GM19372 (cell line): ENCODE measurements around the gene MAP7.
"Not testable (repeated sequence)": the region's sequence is repeated elsewhere in the genome, so short reads cannot be mapped to it uniquely, and the experiment has no call there.

Experiments
- ATAC-seq: cut with Tn5 transposase; IDR thresholded peaks from one replicate; pipeline ENCODE4 v1.9.1; 2021; ENCODE audit warnings: mild to moderate bottlenecking, low read depth, moderate library complexity; ENCODE audit not compliant: unreplicated experiment

The MAP7 gene

DNA sequence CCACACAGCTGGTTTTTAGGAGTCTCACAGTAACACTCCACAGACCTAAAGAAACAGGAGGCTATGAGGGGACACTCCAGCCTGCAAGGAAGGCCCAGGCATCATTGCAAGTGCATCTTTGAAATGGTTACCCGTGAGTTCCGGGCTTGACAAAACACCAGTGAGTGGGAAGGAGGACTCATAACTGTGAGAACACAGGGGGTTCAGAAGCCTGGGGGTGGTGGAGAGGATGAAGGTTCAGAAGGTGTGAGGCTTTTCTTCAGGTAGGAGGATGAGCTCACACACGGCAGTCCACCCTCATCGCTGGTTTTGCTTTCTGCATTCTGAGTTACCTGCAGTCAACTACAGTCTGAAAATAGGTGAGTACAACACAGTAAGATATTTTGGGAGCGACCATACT, 39.9 kb downstream of the MAP7 start:
- no peak for ATAC-seq

DNA sequence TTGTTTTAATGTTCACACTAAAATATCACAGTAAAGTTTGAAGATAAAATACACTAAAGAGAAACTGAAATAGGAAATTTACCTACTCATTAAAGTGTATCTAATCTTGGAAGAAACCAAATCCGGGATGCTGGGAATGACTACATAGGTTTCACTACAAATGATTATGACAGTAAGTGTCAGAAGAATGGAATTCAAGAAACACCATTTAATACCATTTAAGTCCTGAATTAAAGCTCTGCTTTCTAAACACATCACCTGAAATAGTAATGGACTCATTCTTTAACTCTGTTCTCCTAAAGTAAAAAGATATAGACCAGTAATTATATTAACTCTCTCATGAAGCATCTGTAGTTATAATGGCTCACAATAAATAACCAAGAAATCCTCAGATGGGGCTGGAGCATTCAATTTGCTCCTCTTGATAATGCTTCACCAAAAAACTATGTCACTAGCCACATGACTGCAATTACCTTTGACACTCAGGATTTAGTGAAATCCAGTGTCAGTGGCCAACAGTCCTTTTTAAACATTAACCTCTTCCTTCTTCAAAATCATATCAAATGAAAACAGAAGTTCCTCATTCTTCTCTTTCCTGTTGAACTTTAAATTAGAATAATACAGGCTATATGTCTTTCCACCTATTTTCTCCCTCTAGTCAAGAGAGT, 41.4 kb downstream of the MAP7 start:
- ATAC-seq = no peak

DNA sequence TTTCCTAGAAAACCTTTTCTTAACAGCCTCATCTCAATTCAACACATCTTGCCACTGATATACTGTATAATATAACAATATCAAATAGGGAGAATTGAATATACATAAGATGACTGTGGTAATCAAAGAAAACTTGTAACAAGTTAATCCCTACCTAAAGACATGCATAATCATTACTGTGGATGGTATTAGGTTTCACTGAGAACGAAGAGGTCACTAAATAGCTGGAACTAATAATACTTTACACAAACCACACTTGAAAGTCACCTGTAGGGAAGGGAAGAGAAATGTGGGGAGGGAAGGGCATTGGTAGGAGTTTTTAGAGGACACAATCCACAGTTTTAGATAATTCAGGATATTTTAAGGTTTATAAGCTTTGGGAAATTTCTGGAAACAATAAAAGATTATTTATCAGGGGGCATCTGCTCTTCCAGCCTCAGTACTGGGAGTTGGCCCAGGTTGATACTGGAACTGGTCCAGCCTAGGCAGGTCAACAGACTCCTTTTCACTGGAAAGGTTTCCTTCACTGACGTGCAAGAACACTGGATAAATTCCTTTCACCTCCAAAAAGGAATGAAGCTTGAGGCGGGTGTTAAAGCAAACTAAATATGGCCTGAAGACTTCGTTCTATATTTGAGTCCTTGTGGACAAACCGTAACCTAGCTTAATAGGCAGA, 44.0 kb downstream of the MAP7 start:
- ATAC-seq = no peak

DNA sequence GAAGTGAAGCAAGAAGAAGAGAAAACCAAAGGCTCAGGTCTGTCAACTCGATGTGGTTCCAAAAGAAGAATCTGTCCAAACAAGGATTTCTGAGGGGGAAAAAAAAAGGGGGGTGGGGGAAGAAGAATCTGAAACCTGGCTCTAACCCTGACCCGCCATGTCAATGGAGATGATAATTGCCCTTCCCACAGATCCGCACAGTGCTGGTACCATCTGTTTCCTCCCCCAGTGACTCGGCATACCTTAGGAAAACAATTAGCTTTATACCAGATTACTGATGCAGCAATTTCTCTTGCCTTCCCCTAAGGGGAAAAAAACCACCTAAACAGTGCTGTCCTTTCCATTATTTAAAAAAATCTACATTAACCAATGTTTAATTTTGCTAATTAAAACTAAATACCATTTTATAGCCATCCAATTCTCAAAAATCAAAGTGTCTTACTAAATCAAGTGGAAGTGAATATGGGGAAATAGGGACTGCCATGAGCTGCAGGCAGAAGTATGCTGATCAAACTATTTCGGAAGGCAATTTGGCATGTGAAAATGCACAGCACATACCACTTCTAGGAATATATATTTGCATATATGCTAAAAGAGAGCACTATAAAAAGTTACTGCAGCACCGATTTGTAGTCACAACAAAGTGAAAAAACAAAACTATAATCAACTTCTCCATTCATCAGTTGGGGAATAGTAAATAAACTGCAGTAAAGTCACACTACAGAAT, 46.8 kb downstream of the MAP7 start:
- no peak for ATAC-seq

DNA sequence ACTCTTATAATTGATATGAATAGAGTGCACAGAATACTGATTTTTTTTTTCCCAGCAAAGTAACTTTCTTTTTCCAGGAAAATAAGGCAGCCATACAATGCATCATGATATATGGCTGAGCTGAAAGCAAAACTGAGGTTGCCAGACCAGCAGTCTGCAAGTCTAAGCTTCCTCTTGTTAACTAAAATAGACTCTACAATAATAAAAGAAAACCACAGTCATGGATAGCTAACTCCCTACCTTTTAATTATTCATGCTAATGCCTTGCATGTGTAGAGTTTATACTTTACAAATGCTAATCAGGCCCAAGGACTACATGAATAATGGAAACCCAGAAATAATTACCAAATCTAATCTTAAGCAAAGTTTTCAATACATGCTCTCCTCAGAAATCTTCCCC, 47.4 kb downstream of the MAP7 start:
- no peak for ATAC-seq

DNA sequence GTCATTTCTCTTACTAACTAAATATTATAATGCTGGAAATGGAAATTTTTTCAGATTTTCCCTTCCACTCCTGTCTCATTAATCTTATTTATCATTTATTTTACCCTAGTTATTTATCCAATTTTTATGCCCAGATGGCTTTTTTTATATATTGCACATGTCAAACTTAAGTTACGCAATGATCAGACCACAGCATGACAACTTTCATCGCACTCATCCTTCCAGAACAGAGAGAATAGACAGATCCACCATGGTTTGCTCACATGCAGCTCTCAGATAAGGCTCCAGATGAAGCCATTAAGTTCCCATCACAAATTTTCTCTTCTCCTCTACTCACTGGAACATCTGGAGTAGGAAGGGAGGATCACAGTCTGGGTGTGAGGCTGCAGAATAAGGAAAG, 48.7 kb downstream of the MAP7 start:
- ATAC-seq = no peak

DNA sequence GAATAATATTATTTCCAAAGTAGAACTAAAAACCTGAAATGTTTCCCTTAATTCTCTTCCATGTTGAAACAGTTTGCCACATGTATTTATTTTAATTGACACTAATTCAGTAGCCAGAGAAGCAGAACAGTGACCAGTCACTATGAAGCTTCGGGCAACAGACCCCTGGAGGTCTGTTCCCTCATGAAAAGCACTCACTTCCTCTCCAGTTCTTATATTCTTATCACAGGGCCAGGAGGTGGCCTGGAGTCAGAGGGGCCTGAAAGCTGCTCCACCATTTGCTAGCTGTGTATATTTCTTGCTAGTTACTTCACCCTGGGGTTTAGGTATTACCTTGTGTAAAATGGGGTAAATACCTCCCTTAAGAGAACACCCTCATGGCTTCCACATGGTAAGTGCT, 49.1 kb downstream of the MAP7 start:
- no peak for ATAC-seq

DNA sequence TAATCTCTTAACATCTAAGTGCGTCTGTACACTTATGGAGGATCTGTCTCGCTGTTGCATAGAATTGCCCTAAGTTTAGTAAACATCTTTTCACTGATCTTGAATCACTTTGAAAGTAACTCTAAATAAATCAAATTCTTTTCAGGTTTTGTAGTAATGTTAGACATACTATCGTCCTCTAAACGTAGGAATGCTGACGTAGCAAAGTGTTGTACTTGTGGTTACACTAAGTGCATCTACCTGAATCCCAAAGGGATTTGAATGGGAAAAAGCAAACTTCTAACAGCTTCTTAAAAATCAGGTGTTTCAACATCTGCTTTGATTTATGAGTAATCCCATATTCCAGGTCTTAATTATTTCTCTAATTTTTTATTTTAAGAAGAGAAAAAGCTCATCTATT, 49.8 kb downstream of the MAP7 start:
- ATAC-seq = no peak

DNA sequence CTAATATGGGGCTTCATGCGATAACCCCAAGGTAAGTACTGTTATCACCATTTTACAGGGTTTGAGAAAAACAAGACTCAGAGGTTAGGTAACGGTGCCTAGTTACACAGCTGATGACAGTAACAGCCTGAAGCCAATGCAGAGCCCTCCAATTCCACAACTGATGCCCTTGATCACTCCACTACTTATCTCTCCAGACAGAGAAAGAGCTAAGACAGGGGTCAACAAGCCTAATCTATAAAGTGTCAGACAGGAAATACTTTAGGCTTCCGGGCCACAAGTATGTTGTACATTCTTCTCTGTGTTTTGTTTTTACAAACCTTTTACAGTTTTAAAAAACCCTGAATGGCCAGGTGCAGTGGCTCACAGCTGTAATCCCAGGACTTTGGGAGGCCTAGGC, 50.9 kb downstream of the MAP7 start:
- ATAC-seq = no peak

DNA sequence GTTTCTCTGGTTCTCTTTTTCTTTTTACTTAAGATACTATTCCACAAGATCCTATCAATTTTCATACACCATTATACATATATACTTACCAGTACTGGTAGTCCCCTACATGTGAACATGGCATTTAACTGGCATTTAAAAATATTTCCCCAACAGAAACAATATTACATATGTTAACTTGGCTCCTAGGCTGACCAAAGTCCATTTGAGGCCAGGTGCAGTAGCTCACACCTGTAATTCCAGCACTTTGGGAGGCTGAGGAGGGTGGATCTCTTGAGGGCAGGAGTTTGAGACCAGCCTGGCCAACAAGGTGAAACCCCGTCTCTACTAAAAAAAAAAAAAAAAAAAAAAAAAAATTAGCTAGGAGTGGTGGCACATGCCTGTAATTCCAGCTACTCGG, 53.8 kb downstream of the MAP7 start:
- not testable (repeated sequence) for ATAC-seq

DNA sequence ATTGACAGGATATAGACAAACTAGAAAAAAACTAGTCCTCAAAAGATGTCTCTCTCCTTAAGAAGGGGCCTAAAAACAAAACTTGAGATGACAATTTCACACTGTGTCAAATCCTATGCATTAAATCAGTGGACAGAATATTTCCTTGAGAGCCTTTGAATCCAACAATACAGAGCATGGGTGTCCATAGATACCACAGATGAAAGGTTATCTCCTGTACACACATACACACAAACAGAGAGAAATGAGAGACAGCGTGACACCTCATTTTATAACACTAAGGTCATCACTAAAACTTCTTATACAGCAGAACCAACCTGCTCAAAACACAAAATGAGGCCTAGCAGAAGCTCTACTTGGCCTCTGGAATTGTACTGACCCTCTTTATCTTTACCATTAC, 55.5 kb downstream of the MAP7 start:
- no peak for ATAC-seq

DNA sequence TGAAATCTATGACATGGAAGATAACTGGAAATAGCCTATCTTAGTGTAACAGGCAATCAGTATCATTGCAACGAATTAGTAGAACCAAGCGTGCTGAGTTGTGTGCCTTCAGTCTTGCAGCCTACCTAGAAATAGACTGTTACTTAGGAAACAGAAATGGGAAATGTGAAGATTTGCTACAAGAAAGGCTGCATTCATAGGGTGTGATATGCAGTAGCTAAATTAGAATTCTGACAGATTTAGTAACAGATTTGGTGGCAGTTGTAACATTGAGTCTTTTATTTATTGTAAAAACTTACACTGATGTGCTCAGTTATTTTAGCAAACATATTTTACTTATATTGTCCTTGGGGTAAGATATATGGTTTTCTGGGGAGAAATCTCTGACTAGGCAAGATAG, 56.2 kb downstream of the MAP7 start:
- ATAC-seq = no peak

DNA sequence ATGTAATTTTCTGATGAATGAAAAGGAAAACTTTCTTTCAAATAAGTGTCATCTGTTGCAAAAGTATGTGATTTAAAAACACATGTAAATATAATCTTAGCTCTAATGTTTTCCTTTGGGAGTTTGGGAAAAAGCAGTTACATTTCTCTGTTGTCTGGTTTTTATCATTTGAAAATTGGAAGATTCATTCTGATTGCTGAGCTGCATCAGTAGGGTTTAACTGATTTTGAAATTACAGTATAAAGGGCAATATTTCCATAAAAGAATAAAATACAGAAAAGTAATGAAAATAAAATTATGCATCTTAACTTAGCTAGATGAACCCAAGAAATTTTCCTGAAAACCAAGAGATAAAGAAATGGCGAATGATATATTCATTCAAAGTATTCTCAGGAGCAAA, 57.8 kb downstream of the MAP7 start:
- ATAC-seq = no peak

DNA sequence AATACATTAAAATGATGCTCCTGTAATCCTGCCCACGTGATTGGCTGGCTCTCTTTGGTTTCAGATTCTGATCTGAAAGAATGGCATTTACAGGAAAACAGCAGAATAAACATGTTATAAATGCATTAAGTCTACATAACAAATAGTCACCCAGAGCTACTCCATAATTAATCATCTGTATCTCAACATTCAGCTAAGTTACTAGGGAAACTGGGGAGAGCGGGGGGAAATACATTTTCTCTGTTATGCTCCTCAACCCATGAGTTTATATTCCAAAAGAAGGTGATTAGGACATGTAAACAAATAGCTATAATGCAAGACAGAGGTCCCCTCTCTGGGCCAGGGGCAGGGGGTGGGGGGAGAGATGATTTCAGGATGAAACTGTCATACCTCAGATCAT, 58.5 kb downstream of the MAP7 start:
- ATAC-seq = no peak

DNA sequence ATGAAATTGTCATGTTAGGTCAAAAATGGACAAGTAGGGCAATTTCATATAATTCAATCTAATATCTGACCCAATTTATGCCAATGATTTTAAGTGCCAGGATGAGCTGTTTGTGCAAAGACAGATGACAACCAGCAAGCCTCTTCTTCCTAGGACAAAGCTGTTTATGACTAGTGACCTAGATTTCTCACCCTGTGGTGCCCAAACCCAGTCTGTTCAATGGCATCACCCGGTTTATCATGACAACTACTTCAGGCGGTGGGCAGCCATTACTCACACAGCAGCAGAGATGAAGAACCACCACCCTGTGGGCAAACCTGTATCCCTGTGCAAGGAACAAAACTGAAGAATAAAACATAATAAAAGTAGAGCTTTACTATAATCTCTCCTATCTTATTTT, 59.0 kb downstream of the MAP7 start:
- ATAC-seq = no peak

DNA sequence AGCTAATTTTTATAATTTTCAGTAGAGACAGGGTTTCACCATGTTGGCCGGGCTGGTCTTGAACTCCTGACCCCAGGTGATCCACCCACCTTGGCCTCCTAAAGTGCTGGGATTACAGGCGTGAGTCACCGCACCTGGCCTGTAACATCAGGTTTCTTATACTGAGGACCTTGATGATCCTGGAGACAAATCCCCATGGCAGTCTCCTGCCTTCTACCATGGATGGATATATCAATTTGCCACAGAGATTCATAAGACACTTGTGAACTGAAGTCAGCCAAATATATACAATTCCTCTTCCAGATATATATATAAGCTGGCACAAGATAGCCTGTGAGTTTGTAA, 60.6 kb downstream of the MAP7 start:
- not testable (repeated sequence) for ATAC-seq

DNA sequence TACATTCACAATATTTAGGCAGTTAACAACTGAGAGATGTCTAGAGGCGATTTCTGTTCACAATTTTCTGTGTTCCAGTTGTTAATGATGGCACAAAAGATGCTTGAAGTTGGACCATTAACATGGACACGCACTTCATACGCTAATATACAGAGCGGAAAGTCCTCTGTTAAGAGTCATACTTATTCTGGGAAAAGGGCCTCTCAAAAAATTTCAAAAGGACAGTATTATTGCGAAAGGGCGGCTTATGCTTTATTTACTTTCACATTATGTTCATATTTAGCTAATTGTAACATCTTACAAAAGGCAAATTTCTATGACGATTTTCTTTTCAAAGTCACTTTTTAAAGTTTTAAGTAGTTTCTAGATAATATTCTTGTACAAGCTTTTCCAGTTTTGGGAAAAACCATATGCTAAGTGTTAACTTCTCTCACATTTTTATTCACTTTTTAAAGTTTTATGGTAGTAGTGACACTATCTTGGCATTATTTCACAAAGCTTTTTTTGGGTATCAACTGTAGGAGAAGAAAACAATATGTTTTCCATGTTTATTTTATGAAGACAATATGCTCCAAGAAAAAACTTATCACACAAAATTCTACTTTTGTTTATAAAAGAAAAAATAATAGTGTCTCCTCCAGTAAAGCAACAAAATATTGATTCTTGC, 62.3 kb downstream of the MAP7 start:
- ATAC-seq = no peak

DNA sequence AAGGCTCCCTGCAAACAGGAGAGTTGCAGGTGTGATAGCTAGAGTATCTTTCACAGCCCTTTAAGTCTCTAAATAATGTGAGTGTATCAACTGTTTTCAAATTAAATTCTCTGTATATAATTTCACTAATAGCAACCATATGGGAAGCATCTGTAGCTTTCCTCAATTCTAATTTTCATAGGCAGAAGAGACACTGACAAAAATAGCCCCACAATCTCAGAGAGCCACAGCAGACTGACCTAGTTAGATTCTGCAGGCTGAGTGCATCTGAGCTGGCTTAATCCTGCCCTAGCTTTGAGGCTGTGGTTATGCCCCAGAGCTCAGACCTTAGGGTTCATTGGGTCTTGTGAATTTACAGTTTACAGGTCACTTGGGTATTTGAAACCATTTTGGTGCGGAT, 63.9 kb downstream of the MAP7 start:
- no peak for ATAC-seq

DNA sequence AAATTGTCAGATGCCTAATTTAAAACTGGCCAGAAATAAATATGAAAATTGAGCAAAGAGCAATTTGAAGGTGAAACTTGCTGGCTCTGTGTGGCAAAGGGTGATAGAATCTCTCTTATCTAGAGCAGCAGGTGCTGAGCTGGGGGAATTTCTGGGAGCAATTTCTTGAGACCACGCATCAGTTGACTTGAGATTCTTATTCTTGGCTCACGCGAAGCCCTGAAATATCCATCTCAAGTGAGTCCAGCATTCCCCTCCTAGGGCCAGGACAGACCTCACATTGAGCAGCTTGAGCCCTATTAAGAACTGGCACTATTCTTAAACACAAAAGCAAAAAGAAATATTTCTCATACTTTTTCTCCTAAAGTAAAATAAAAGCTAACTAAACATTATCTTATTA, 66.3 kb downstream of the MAP7 start:
- no peak for ATAC-seq

DNA sequence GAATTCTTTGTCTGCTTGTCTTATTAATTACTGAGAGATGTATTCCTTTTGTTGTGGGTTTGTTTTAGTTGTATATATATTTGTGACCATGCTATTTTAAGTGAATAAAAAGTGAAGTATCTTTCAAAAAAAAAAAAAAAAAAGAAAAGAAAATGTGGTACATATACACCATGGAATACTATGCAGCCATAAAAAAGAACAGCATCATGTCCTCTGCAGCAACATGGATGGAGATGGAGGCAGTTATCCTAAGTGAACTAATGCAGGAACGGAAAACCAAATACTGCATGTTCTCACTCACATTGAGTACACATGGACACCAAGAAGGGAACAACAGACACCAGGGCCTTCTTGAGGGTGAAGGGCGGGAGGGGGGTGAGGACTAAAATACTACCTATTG, 67.2 kb downstream of the MAP7 start:
- not testable (repeated sequence) for ATAC-seq

DNA sequence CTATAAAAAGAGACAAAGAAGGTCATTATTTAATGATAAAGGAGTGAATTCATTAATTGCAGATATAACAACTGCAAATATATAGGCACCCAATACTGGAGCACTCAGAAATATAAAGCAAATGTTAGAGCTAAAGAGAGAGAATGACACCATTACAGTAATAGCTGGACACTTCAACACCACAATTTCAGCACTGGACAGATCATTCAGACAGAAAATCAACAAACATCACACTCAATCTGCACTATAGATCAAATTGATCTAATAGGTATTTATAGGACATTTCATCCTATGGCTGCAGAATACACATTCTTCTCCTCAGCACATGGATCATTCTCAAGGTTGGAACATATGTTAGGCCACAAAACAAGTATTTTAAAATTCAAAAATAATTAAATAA, 72.7 kb downstream of the MAP7 start:
- ATAC-seq = no peak

DNA sequence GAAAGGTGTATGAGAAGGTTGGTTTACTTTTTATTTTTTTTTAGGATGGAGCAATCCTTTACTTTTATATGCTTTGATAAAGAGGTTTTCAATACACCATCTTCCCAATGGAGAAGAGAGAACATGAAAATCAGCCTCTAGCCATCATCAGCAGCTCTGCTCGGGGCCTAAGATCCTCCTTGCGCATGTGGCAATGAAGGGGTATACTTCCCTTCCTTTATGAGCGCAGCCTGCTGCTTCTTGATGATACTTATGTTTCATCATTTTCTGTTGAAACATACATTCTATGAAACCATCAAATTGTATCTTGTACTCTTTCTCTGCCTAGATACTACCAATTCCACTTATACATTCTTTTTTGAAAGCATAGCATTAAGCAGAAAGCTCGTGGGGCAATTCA, 74.5 kb downstream of the MAP7 start:
- no peak for ATAC-seq
